Endothelial cell of umbilical vein (primary cell): Measurements from ENCODE around the gene ZIC5. TPM values are rescaled to one million over a fixed set of nuclear protein-coding genes. Genes with fewer than 3 reads are reported as not detected.

Source experiments
- BruUV-seq: library from RNA; stranded (reverse); fragments of 400-500 nt; replicated peaks from 2 replicates; lab custom pipeline; 2021; lab: Mats Ljungman, UMichigan
- CTCF ChIA-PET: fragments of 300-600, 350-600 bp; sonication (Branson Sonifier 250); formaldehyde crosslinking; loops from one replicate; lab custom pipeline; 2021; ENCODE audit warnings: antibody characterized with exemption, inconsistent platforms; lab: Charles Lee
- POLR2A ChIA-PET: fragments of 300-600, 350-600 bp; sonication (Branson Sonifier 250); formaldehyde crosslinking; loops from one replicate; lab custom pipeline; 2021; ENCODE audit warnings: antibody characterized with exemption, inconsistent platforms; lab: Charles Lee
- DNase-seq: peaks from one replicate; pipeline ENCODE4 v3.0.0-alpha.2; 2011; ENCODE audit warnings: low read depth, low spot score
- FAIRE-seq: peaks from 2 replicates; lab custom pipeline; 2011; peaks lifted over from hg19 to GRCh38; lab: Jason Lieb, UNC
- H2AFZ ChIP-seq: 2 replicates; pipeline ENCODE4 v1.6.0; 2012; ENCODE audit warnings: low read depth, low read length, control low read depth, inconsistent platforms
- H3K27ac ChIP-seq: 2 replicates; pipeline ENCODE4 v1.5.1; 2011; ENCODE audit warnings: low read depth, mild to moderate bottlenecking, control low read depth, low read length, moderate library complexity; ENCODE audit not compliant: insufficient read depth
- H3K27me3 ChIP-seq, 2 experiments: 2 replicates each; pipeline versions ENCODE4 v1.6.0 to v1.6.1; 2011; ENCODE audit warnings: low read length in 2 of 2, mixed read lengths in 1 of 2; ENCODE audit not compliant: control insufficient read depth in 2 of 2, insufficient read depth in 2 of 2
- H3K36me3 ChIP-seq, 2 experiments: 2 replicates in 1 of 2; 3 replicates in 1 of 2; pipeline ENCODE4 v1.5.1; 2011; ENCODE audit warnings: low read length in 2 of 2, mild to moderate bottlenecking in 1 of 2, moderate library complexity in 1 of 2; ENCODE audit not compliant: control insufficient read depth in 2 of 2, insufficient read depth in 2 of 2; ENCODE audit errors: extremely low read depth in 1 of 2
- H3K4me1 ChIP-seq: 3 replicates; pipeline ENCODE4 v1.5.1; 2011; ENCODE audit warnings: mild to moderate bottlenecking, low read length; ENCODE audit not compliant: control insufficient read depth, insufficient read depth; ENCODE audit errors: extremely low read depth
- H3K4me2 ChIP-seq: 2 replicates; pipeline ENCODE4 v1.6.1; 2011; ENCODE audit warnings: low read length, control low read depth, mixed read lengths; ENCODE audit not compliant: insufficient read depth
- H3K4me3 ChIP-seq, 3 experiments: fragments of 200-600 bp in 1 of 3; sonication (generic), shearing (Covaris generic) in 1 of 3; replicated peaks in 1 of 3; 2 replicates each; pipeline ENCODE4 v1.5.1; 2011 to 2016; ENCODE audit warnings: control low read depth in 3 of 3, low read length in 3 of 3, mild to moderate bottlenecking in 2 of 3, inconsistent platforms in 1 of 3, low read depth in 1 of 3, moderate library complexity in 1 of 3; ENCODE audit not compliant: insufficient read depth in 1 of 3
- H3K79me2 ChIP-seq: 2 replicates; pipeline ENCODE4 v1.6.0; 2012; ENCODE audit warnings: low read length, inconsistent platforms; ENCODE audit not compliant: control insufficient read depth, insufficient read depth
- H3K9ac ChIP-seq: replicated peaks from 2 replicates; pipeline ENCODE3; 2011; ENCODE audit warnings: low read length, control low read depth; ENCODE audit not compliant: insufficient read depth; ENCODE audit errors: extremely low read depth
- H3K9me1 ChIP-seq: replicated peaks from 3 replicates; pipeline ENCODE4 v1.6.0; 2011; ENCODE audit warnings: mild to moderate bottlenecking, low read length; ENCODE audit not compliant: control insufficient read depth, insufficient read depth; ENCODE audit errors: extremely low read depth
- H3K9me3 ChIP-seq: replicated peaks from 2 replicates; pipeline ENCODE4 v1.5.1; 2012; ENCODE audit warnings: low read length, inconsistent platforms; ENCODE audit not compliant: control insufficient read depth, insufficient read depth
- H4K20me1 ChIP-seq: replicated peaks from 2 replicates; pipeline ENCODE3; 2011; ENCODE audit warnings: mild to moderate bottlenecking, low read length; ENCODE audit not compliant: control insufficient read depth, insufficient read depth; ENCODE audit errors: extremely low read depth
- EZH2 ChIP-seq: IDR thresholded peaks from 2 replicates; pipeline ENCODE4 v1.6.1; 2012; ENCODE audit warnings: borderline replicate concordance, low read depth, mild to moderate bottlenecking, moderate library complexity, low read length, inconsistent platforms; ENCODE audit not compliant: severe bottlenecking
- FOS ChIP-seq: IDR thresholded peaks from 2 replicates; pipeline ENCODE4 v1.6.1; 2011; ENCODE audit warnings: mild to moderate bottlenecking, low read length, moderate library complexity, borderline replicate concordance; ENCODE audit not compliant: insufficient read depth
- GATA2 ChIP-seq: IDR thresholded peaks from 2 replicates; pipeline ENCODE4 v1.7.0; 2011; ENCODE audit warnings: low read depth, mild to moderate bottlenecking, moderate library complexity, mixed read lengths, low read length; ENCODE audit not compliant: insufficient read length, insufficient read depth
- JUN ChIP-seq: IDR thresholded peaks from 2 replicates; pipeline ENCODE4 v1.6.1; 2011; ENCODE audit warnings: borderline replicate concordance, low read depth; ENCODE audit not compliant: insufficient read length, insufficient read depth
- MYC ChIP-seq: IDR thresholded peaks from one replicate; pipeline ENCODE4 v1.6.1; 2011; ENCODE audit warnings: mild to moderate bottlenecking, low read depth, low read length
- POLR2AphosphoS5 ChIP-seq: IDR thresholded peaks from 2 replicates; pipeline ENCODE4 v1.6.1; 2012; ENCODE audit warnings: low read depth, mild to moderate bottlenecking, control low read depth, low read length, moderate library complexity; ENCODE audit not compliant: insufficient read depth
- dilution Hi-C: fragments of 300-500 bp; cut with MboI; formaldehyde crosslinking; loops from one replicate; pipeline ENCODE4 v1.15.0; 2019; ENCODE audit warnings: low sequenced_read_pairs; ENCODE audit not compliant: extremely low pct_ligation_motif_present
- intact Hi-C: fragments of 100-400 bp; cut with micrococcal nuclease; formaldehyde crosslinking; loops from one replicate; pipeline ENCODE4 v1.10.0; 2022
- polyA plus RNA-seq, 4 experiments: library from polyadenylated mRNA; depleted of rRNA in 3 of 4; stranded (reverse) in 3 of 4; unstranded in 1 of 4; fragments of >200 nt; gene quantifications; 2 replicates each; pipeline versions ENCODE4 v1.2.1 to v1.2.3, GENCODE V29; 2011 to 2012; ENCODE audit warnings: missing spikeins in 1 of 4
- total RNA-seq: library from RNA; stranded (reverse); gene quantifications from 2 replicates; pipeline ENCODE4 v1.2.3, GENCODE V29; 2021
- TF ChIP-seq, protein P1 (sequence below), 2 donors: IDR thresholded peaks; 1 replicate in 1 of 2; 2 replicates in 1 of 2; pipeline ENCODE4 v1.5.1; 2011; ENCODE audit warnings: low read length in 2 of 2, mild to moderate bottlenecking in 2 of 2, moderate library complexity in 2 of 2, control low read depth in 1 of 2, inconsistent platforms in 1 of 2, low read depth in 1 of 2; ENCODE audit not compliant: insufficient read depth in 1 of 2; ENCODE audit errors: extremely low read depth in 1 of 2

ZIC5 gene
- total and polyA plus RNA-seq, 2 donors (not counting 3 experiments of a cell fraction or from before 2014, with no cell fraction given), result not detected

DNA sequence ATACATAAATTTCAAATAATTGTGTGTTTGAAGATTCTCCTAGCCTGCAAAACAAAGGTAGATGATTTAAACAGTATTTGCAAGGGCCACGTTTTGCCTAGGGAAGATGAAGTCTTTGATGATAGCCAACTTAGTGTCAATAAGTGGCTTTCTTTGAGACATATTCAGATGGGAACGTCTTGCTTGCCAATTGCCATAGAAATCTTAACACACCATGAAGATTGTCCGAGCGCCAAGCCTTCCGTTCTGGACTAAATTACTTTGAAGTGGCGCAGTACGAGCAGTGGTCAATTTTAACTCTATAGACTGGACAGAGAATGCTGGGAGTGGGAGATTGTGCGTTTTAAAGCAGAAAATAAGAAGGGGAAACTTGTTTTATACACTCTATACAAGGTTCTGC is 9.9 kb downstream of the ZIC5 start:
- no TSS peak for BruUV-seq
- H3K4me3 ChIP-seq, result no peak overlapping the region
- H3K9me3 ChIP-seq, result no peaks in the 10 kb centered on the region
- no peak overlapping the region for H3K9ac ChIP-seq
- H3K4me2 ChIP-seq, result no peak overlapping the region
- TF ChIP-seq GATA2 (no peak), JUN (no peak), MYC (no peak), FOS (no peak), POLR2AphosphoS5 (no peak), EZH2 (no peak)
- TF ChIP-seq, protein P1, sequence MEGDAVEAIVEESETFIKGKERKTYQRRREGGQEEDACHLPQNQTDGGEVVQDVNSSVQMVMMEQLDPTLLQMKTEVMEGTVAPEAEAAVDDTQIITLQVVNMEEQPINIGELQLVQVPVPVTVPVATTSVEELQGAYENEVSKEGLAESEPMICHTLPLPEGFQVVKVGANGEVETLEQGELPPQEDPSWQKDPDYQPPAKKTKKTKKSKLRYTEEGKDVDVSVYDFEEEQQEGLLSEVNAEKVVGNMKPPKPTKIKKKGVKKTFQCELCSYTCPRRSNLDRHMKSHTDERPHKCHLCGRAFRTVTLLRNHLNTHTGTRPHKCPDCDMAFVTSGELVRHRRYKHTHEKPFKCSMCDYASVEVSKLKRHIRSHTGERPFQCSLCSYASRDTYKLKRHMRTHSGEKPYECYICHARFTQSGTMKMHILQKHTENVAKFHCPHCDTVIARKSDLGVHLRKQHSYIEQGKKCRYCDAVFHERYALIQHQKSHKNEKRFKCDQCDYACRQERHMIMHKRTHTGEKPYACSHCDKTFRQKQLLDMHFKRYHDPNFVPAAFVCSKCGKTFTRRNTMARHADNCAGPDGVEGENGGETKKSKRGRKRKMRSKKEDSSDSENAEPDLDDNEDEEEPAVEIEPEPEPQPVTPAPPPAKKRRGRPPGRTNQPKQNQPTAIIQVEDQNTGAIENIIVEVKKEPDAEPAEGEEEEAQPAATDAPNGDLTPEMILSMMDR (IDR thresholded peaks at IDR 0.05; ENCODE audit: extremely low read depth in 1 of 2, insufficient read depth in 1 of 2, low read depth in 1 of 2, low read length in 2 of 2), result no peak
- no peaks in the 10 kb centered on the region for H3K36me3 ChIP-seq
- H3K4me1 ChIP-seq, result peaks cover 7% of the 10 kb centered on the region
- POLR2A ChIA-PET, result no interaction called here
- CTCF ChIA-PET, result no interaction called here
- no peaks in the 10 kb centered on the region for H3K79me2 ChIP-seq
- intact Hi-C loops (loop anchor here (10.0 kb wide), 1 partner anchor 307 kb away; no protein-coding TSS in a partner anchor), dilution Hi-C loops (no loop called here)
- no peak for FAIRE-seq
- H3K9me1 ChIP-seq, result no peaks in the 10 kb centered on the region
- no peaks in the 10 kb centered on the region for H4K20me1 ChIP-seq
- peaks cover 68 to 92% of the 10 kb centered on the region in 2 experiments for H3K27me3 ChIP-seq
- H2AFZ ChIP-seq, result no peak overlapping the region
- DNase-seq, result no peak
- H3K27ac ChIP-seq, result no peak overlapping the region
